Measurements from ENCODE around the gene CD2BP2.

The CD2BP2 gene

GRCh38 chr16:30374538-30374937 lies 19.4 kb upstream of the CD2BP2 start, which contains the start of gene MYL11:
MYL11 (plus strand) TSS chr16:30374802; CDS start chr16:30374858, 56 bp downstream.
- TF ChIP-seq ZBTB7A (IDR thresholded peaks at IDR 0.05; ENCODE audit: low read depth): no peak
- no peak for TF ChIP-seq NFIC (IDR thresholded peaks at IDR 0.05)
- no peak for TF ChIP-seq TCF12 (IDR thresholded peaks at IDR 0.05; ENCODE audit: low read depth)
- no peak for TF ChIP-seq TEAD4 (IDR thresholded peaks at IDR 0.05)
- TF ChIP-seq CREB1 (IDR thresholded peaks at IDR 0.05; ENCODE audit: low read depth): no peak
- no peak for TF ChIP-seq EGR1 (IDR thresholded peaks at IDR 0.05)
- no peak for TF ChIP-seq MAX (IDR thresholded peaks at IDR 0.05)
- no peak for TF ChIP-seq FOXM1 (IDR thresholded peaks at IDR 0.05; ENCODE audit: borderline replicate concordance, low read depth)
- no peak for TF ChIP-seq TAF1 (IDR thresholded peaks at IDR 0.05; ENCODE audit: low read depth)
- no peak for TF ChIP-seq YY1 (IDR thresholded peaks at IDR 0.05; ENCODE audit: low read depth)
- TF ChIP-seq, protein P1, sequence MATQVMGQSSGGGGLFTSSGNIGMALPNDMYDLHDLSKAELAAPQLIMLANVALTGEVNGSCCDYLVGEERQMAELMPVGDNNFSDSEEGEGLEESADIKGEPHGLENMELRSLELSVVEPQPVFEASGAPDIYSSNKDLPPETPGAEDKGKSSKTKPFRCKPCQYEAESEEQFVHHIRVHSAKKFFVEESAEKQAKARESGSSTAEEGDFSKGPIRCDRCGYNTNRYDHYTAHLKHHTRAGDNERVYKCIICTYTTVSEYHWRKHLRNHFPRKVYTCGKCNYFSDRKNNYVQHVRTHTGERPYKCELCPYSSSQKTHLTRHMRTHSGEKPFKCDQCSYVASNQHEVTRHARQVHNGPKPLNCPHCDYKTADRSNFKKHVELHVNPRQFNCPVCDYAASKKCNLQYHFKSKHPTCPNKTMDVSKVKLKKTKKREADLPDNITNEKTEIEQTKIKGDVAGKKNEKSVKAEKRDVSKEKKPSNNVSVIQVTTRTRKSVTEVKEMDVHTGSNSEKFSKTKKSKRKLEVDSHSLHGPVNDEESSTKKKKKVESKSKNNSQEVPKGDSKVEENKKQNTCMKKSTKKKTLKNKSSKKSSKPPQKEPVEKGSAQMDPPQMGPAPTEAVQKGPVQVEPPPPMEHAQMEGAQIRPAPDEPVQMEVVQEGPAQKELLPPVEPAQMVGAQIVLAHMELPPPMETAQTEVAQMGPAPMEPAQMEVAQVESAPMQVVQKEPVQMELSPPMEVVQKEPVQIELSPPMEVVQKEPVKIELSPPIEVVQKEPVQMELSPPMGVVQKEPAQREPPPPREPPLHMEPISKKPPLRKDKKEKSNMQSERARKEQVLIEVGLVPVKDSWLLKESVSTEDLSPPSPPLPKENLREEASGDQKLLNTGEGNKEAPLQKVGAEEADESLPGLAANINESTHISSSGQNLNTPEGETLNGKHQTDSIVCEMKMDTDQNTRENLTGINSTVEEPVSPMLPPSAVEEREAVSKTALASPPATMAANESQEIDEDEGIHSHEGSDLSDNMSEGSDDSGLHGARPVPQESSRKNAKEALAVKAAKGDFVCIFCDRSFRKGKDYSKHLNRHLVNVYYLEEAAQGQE (IDR thresholded peaks at IDR 0.05; ENCODE audit: low read depth): no peak
- no peak for TF ChIP-seq CEBPB (IDR thresholded peaks at IDR 0.05)
- TF ChIP-seq EP300 (IDR thresholded peaks at IDR 0.05; ENCODE audit: borderline replicate concordance): no peak
- TF ChIP-seq RAD21 (IDR thresholded peaks at IDR 0.05; ENCODE audit: low read depth): no peak
- TF ChIP-seq, protein P2, sequence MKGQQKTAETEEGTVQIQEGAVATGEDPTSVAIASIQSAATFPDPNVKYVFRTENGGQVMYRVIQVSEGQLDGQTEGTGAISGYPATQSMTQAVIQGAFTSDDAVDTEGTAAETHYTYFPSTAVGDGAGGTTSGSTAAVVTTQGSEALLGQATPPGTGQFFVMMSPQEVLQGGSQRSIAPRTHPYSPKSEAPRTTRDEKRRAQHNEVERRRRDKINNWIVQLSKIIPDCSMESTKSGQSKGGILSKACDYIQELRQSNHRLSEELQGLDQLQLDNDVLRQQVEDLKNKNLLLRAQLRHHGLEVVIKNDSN (IDR thresholded peaks at IDR 0.05): no peak

- TF ChIP-seq RAD21 (IDR thresholded peaks at IDR 0.05; ENCODE audit: low read depth) (no peak), TAF1 (IDR thresholded peaks at IDR 0.05; ENCODE audit: low read depth) (no peak), YY1 (IDR thresholded peaks at IDR 0.05; ENCODE audit: low read depth) (no peak), NFIC (IDR thresholded peaks at IDR 0.05) (no peak), TCF12 (IDR thresholded peaks at IDR 0.05; ENCODE audit: low read depth) (no peak), TEAD4 (IDR thresholded peaks at IDR 0.05) (no peak), CEBPB (IDR thresholded peaks at IDR 0.05) (no peak)
- TF ChIP-seq, protein P2 (IDR thresholded peaks at IDR 0.05): no peak
- TF ChIP-seq, protein P1 (IDR thresholded peaks at IDR 0.05; ENCODE audit: low read depth): no peak
These were observed 17.6 kb upstream of the CD2BP2 start for GRCh38 chr16:30372725-30373124.

DNA sequence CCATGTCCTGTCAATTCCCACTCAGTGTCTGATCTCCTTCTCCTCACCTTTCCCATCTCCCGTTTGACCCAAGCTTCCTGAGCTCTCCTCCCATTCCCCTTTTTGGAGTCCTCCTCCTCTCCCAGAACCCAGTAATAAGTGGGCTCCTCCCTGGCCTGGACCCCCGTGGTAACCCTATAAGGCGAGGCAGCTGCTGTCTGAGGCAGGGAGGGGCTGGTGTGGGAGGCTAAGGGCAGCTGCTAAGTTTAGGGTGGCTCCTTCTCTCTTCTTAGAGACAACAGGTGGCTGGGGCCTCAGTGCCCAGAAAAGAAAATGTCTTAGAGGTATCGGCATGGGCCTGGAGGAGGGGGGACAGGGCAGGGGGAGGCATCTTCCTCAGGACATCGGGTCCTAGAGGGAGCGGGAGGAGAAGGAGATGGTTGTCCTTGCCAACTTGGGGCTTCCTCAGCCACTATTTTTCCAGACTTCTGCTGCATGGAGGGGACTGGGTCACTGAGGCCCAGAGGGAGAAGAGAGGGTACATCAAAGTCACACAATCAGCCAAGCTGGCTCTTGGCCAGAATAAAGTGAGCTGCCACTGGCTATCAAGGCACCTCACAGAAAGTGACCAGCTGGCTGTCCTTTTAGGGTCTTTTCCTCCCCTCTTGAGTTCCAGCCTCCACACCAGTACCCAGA lies 17.1 kb upstream of the CD2BP2 start:
- TF ChIP-seq RAD21 (IDR thresholded peaks at IDR 0.05; ENCODE audit: low read depth) (no peak), EGR1 (IDR thresholded peaks at IDR 0.05) (no peak), NFIC (IDR thresholded peaks at IDR 0.05) (no peak), YY1 (IDR thresholded peaks at IDR 0.05; ENCODE audit: low read depth) (no peak), CREB1 (IDR thresholded peaks at IDR 0.05; ENCODE audit: low read depth) (no peak), TAF1 (IDR thresholded peaks at IDR 0.05; ENCODE audit: low read depth) (no peak), TEAD4 (IDR thresholded peaks at IDR 0.05) (no peak), ZBTB7A (IDR thresholded peaks at IDR 0.05; ENCODE audit: low read depth) (no peak)
- TF ChIP-seq, protein P1 (IDR thresholded peaks at IDR 0.05; ENCODE audit: low read depth): no peak

DNA sequence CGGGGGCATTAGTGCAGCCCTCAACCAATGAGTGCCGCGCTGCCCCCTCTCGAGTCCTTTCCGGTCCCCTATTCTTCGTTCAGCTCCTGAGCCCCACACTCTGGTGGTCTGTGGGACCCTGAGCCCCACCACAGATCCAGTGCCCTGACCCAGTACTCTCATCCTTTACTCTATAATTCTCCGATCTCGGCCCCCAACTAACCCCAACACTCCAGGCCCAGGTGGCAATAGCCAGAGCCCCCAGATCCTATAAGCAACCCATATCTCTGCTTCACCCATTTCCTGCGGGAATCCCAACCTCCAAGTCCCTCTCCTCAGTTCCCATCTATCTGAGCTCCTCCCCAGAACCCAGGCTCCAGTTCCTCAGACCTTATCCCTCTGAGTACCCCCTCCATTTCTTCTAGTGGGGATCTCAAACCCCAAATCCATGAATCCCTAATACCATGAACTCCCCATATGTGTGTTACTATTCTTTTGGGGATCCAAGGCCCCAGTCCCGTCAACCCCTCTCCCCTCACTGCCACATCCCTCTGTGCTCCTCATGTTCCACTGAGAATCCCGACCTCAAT lies 16.2 kb upstream of the CD2BP2 start:
- TF ChIP-seq MAX (IDR thresholded peaks at IDR 0.05): no peak
- TF ChIP-seq EGR1 (IDR thresholded peaks at IDR 0.05): no peak
- TF ChIP-seq FOXM1 (IDR thresholded peaks at IDR 0.05; ENCODE audit: borderline replicate concordance, low read depth): no peak
- 0 out of 2 replicates have a peak, but pooled peaks have one; percentile 64 for TF ChIP-seq ZBTB7A (IDR thresholded peaks at IDR 0.05; ENCODE audit: low read depth)
- no peak for TF ChIP-seq YY1 (IDR thresholded peaks at IDR 0.05; ENCODE audit: low read depth)
- TF ChIP-seq CREB1 (IDR thresholded peaks at IDR 0.05; ENCODE audit: low read depth): no peak
- no peak for TF ChIP-seq CEBPB (IDR thresholded peaks at IDR 0.05)

Measured in Ishikawa (cell line).